Measurements from ENCODE around the gene COMMD1.
"Not testable (repeated sequence)": the region's sequence is repeated elsewhere in the genome, so short reads cannot be mapped to it uniquely, and the experiment has no call there.

Gene COMMD1

DNA sequence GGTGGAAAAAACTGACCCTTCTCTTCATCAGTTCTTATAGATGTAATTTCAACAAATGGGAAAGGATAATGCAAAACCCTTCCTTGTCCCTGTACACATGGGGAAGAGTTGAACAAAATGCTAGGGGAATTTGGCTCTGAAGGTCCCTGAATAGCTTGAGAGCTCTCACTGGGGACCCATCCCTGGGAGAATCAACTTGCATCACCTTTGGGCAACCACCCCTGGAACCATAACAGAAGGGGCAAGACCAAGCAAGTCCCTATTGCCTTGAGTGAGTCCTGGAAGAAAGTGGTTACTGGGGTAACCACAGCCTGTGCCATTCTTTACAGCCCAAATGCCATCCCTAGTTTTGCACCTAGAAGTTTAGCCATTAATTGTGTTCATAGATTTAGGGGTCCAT is 238.2 kb downstream of the COMMD1 start:
- no peak for DNase-seq

DNA sequence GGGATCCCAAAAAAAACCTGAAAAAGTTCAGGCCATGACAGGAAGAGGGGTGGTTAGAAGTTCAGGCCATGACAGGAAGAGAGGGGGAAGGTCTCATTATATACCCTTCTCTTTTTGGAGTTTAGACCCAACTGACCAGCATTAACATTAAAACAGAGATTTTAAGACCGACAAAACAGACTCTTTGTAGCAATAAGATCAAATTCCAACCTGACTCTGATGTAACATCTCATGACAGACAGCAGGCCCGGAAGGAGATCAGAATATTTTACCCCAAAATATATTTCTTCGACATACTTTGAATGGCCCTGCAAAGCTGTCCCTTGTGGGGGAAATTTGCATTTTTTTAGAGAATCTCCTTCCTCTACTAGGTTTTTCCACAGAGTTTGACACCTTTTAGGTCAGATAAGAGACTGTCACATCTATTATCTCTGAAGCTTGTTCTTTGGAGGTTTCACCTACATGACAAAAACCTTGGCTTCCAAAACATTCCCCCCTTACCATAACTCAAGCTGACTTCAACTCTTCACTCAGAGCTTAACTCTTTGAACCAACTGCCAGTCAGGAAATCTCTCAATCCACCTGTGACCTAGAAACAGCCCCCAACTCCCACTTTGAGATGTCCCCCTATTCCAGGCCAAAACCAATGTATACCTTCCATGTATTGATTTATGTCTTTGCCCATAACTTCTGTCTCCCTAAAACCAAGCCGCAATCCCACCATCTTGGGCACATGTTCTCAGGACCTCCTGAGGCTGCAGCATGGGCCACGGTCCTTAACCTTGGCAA is 239.4 kb downstream of the COMMD1 start:
- DNase-seq, result no peak

DNA sequence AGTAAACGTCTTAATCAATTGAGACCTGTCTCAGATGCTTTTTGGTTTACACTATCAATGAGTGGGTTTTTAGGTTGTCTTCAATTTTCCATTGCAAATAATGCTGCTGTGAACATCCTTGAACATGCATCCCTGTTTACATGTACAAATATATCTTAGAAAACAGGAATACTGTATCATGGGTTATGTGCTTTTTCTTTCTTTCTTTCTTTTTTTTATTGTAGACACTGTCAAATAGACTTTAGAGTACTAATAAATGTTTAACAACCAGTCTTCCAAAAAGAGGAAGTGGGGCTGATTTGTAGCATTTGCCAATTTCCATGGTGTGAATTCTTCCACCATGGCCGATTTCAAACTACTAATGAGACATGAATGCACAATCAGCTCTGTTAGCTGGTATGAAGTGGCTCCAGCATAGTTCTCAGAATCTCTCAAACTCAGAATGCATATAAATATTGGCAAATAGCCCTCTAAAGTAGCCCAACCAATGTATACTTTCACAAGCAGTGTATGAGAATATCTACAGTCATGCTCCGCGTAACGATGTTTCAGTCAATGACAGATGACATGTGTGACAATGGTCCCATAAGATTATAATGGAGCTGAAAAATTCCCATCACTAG is 240.1 kb downstream of the COMMD1 start:
- no peak for DNase-seq

DNA sequence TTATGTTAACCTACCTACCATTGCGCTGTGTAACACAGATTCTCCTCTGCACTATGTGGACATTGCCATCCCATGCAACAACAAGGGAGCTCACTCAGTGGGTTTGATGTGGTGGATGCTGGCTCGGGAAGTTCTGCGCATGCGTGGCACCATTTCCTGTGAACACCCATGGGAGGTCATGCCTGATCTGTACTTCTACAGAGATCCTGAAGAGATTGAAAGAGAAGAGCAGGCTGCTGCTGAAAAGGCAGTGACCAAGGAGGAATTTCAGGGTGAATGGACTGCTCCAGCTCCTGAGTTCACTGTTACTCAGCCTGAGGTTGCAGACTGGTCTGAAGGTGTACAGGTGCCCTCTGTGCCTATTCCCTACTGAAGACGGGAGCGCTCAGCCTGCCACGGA is 241.3 kb downstream of the COMMD1 start:
- not testable (repeated sequence) for DNase-seq

DNA sequence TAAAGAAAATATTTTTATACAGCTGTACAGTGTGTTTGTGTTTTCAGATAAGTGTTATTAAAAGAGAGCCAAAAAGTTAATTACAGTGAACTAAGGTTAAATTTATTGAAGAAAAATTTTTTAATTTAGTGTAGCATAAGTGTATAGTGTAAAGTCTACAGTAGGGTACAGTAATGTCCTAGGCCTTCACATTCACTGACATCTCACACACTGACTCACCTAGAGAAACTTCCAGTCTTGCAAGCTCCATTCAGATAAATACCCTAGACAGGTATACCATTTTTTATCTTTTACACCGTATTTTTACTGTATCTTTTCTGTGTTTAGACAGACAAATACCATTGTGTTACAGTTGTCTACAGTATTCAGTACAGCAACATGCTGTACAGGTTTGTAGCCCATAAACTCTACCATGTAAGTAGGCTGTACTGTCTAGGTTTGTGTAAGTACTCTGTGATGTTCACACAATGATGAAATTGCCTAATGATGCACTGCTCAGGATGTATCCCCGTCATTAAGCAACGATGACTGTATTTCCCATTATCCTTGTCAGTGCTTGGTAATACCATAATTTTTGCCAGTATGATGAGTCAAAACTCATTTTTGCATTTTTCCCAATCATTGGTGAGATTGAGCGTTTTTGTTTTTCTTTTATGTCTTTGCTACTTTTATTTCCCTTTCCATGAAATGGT is 242.3 kb downstream of the COMMD1 start:
- DNase-seq, result peak; percentile 89

DNA sequence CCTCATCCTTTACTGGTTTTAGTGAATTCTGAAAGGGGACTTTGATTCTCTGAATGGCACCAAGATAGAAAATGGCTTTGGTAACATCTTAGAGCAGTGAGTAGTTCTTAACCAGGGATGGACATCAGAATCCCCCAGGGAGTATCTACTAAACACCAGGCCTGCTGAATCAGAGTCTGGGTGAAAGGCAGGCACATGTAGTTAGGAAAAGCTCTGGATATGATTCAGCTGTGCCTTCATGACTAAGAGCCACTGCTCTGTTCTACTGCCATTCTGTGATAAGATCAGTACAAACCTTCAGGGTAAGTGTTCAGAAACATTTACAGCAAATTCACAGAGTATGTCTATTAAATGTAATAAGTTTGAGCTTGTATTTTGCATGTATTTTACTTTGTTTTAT is 244.2 kb downstream of the COMMD1 start:
- peak; percentile 90 for DNase-seq

DNA sequence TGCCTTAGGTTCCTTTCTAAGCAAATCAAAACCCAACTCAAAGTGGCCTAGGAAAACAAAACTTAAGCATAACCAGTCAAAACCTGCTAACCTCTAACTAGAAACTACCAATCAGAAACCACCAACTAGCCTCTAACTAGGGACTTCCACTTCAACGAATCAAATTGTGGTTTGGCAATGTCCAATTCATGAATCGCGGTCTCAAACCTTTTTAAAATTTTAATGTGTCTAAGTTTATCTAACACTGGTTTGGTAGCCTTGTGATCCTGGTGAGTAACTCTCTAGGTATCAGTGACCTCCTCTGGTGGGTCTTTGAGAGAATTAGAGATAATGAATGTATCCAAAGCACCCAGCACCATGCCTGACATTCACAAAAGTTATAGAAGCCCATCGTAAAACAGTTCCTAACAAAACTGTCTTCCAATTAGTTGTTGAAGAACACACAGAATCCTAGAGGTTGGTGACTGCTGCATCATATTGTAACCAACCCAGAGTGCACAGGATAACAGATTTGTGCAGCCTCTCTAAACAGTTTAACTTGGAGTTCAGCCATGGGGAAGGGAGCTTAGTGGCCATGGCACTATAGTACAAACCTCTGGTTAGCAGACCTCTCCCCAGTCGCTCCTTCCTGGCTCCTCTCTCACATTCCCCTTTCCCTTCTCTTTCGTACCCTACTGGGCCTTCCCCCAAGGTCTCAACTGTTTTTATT is 245.3 kb downstream of the COMMD1 start:
- DNase-seq, result no peak

DNA sequence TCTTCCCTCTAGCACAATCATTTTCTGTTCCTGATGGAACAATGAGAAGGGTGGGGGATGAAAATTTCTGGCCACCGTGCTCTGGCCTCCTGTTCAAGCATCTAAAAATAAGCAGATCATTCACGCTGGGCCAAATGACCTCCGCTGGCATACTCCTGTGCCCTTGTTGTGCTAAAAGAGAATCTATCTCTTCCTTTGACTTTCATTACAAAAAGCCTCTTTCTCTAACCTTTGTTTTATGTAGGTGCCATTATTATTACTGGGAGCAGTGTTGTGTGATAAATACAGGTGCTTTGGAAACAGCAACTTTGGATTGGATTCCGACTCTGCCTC is 245.8 kb downstream of the COMMD1 start:
- DNase-seq, result no peak

DNA sequence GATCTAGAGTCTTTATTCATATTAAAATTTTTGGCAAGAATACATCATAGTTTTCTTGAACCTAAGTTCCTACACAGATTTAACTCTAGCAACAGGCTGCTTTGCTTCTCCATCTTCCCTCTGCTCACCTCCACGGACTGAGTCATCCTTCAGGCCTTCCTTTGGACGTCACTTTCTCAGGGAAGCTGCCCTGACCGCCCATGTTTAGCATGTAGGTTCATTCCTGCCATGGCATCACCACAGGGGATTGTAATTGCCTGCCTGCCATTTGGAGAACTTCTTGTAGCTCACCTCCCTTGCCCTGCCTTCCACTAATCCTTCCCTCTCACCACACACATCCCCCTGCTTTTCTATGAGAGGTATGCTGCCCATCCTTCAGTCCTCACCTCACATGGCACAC is 246.5 kb downstream of the COMMD1 start:
- DNase-seq, result no peak

DNA sequence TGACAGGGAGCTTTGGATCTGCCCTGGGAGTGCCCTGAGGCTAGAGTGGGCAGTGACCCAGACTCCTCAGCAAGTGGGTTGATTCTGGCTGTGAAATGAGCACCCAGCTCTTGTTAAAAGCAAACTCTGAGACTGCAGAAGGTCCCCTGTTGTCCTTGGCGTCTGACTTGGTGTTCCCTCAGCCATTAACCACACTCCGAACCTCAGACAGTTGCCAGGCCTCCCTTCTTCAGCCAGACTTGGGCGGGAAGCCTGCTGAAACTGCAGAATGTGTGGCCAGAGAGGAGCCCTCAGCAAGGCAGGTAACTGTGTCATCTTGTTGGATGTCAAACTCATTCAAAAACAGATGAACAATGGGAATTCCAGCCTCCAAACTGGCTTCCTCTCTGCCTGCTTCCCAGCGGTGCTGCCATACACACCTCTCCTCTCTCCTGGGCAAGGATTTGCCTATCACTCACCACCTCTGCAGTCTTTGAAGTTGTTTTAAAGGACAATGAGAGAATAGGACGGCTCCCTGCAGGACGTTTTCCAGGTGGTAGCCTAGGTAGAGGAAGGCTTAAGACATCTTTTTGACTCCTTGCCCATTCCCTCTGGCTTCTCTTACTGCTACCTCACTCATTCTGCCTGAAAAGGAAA is 251.5 kb downstream of the COMMD1 start:
- DNase-seq, result no peak

DNA sequence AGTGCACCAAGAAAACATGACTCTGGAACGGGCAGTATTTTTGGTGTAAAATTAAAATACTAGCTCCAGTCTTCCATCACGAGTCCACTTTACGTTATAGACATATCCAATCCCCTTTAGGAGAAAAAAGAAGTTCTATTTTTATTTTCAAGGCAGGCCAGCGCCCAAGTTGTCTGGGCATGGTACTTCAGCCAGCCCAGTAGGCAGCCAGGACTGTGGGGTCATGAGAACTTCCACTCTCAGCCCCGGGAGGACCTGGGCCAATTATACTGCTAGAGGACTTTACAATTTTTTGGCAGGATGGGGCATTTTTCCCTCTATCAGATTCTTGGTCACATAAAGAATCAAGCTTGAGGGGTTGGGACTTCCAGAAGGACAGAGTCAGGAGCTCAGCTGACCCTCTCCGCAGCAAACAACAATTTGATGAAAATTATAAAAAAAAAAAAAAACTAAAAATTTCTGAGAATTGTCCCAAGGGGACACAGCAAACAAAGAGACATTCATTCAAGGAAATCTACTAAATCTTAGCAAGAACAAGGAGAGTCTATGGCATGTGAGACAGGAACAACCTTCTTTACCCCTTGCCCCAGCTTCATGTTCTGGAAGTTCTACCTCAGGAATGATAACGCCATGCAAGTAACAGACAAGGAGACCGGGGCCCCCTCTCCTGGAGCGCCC is 253.1 kb downstream of the COMMD1 start:
- DNase-seq, result no peak

DNA sequence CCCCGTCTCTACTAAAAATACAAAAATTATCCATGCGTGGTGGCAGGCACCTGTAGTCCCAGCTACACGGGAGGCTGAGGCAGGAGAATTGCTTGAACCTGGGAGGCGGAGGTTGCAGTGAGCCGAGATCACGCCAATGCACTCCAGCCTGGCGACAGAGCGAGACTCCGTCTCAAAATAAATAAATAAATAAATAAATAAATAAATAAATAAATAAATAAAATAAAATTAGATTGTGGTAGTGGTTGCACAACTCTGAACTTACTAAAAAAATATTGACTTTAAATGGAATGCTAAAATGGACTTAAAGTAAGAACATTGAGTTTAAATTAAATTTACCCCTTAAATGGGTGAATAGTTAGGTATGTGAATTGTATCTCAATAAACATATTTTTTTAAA is 255.2 kb downstream of the COMMD1 start:
- DNase-seq, result not testable (repeated sequence)

DNA sequence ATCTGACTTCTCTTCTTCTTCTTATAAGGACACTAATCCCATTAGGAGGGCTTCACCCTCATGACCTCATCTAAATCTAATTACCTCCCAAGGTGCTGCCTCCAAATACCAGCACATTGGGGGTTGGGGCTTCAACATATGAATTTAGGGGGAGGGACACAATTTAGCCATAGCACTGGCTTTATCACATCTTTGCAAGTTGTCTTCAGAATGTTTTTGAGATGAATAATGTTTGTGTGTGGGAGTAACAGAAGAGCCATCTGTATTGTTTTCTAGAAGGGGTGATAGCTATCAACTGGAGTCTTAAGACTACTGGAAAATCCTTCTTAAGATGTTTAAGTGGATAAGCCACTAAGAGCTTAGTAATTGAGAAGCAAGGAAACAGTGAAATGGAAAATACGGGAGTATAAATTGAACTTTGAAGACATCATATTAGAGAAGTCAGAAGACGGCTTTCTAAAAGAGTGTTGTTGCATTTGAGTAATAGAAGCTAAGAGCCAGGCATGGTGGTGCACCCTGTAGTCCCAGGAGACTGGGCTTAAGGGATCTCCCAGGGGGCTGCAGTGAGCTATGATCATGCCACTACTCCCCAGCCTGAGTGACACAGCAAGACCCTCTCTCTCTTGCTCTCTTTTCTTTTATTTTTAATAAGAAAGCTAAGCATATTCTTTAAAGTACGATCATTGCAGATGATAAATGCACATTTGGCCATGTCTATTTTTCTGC is 257.8 kb downstream of the COMMD1 start:
- DNase-seq, result no peak

DNA sequence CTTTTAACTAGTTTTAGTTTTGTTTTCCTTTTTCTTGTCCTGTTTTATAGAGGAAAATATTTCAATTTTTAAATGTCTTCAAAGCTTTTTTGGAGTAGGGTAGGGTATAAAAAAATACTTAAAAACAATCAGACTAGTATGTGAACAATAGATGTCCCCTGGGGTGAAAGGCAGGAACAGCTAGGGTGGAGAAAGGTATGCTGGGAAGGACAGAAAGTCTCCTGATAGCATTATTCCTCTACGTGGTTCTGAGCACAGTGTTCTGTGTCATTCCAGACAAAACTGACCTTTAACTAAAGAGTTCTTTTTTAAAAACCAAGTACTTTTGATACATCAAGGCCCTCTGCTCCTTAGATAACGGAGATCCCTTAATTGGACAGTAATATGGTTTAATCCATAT is 258.4 kb downstream of the COMMD1 start:
- no peak for DNase-seq

DNA sequence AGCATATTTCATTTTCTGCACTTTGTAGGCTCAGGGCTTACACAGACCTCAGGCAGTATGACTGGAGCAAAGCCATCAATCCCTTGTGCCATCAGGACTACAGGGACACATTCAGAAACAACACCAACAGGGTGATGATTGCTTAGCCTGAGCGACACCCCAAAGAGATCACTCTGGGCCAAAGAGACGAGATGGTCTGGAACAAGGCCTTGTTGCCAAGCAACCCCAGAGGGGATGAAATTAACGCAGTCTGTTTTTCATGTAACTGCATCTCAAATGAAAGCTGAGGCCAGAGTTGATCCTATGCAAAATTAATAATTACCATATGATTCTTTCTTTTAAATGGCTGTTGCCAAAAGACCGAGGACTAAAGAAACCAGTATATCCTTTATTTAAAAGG is 270.3 kb downstream of the COMMD1 start:
- no peak for DNase-seq

DNA sequence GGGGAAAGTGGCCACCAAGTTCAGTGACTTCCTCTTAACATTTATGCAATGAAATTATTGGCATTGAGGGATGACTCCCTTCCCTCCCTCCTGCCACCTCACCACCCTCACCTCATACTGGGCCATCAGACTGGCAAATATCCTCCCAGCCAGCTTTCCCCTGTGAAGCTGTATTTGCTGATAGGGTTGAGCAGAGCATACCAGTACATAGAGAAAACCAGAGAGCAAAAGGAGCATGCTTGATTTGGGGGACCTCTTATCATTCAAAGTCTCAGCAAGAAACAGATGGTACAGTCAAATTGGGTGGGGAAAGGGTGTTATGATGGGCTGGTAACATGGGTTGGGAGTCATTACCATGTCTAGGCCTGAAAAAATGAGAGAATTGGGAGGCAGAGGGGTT is 271.3 kb downstream of the COMMD1 start:
- no peak for DNase-seq

DNA sequence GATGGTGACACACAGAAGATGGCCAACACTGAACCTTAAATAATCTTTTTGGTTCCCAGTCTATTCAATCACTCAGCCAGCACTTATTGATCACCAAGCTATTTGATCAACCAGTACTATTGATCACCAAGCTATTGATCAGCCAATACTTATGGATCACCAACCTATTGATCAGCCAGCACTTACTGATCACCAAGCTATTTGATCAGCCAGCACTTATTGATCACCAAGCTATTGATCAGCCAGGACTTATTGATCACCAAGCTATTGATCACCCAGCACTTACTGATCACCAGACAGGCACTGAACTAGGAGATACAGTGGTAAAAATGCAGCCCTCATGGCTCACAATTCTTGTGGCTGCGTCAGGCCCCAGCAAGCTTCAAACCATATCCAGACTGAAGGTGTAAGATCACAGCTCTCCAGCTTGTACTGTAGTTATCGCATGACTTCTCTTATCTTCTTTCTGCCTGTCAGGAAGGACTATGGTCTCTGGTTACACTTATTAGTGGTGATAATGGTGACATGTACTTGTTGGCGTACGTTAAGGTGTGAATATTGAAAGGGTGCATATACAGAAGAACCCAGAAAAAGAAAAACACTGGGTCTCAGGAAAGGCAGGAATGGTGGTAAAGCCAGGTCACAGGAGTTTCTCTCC is 272.0 kb downstream of the COMMD1 start:
- no peak for DNase-seq

DNA sequence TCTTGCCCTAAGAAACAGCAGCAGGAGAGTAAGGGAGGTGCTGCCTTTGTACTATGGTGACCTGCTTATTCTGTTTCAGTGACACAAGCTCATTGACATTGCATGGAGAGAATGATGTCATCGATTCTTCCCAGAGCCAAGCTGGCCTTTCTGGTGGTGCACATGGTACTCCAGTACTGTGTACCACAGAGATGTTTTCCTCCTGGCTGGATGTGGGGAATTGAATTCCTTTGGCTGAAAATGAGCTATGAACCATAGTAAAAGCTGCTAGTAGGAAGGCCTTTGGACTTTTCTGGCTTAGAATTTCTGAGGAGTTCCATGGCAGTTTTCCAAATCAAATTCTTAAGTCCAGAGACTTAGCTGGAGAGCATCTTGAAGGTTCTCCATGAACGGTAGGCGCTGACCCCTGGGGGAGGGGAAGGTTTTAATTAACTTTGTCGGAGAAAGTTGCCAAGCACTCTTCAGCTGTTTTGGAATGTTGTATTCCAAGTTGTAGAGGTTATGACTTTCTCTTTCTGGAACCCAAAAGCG is 273.3 kb downstream of the COMMD1 start:
- no peak for DNase-seq

DNA sequence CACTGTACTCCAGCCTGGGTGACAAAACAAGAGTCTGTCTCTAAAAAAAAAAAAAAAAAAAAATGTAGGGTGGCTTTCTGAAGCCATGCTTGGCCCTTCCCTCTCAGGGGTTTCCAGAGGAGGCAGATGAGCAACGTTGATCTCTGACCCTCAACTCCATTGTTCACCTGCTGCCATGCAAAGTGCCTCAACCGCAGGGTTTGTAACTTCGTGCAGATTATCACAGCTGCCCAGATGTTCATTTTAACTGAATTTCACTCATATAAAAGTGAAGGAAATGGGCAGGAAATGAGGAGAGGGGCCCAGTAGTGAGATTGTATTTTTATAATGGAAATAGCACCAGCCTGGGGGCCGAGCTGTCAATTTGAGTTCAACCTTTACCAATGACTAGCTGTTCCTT is 275.5 kb downstream of the COMMD1 start:
- no peak for DNase-seq

DNA sequence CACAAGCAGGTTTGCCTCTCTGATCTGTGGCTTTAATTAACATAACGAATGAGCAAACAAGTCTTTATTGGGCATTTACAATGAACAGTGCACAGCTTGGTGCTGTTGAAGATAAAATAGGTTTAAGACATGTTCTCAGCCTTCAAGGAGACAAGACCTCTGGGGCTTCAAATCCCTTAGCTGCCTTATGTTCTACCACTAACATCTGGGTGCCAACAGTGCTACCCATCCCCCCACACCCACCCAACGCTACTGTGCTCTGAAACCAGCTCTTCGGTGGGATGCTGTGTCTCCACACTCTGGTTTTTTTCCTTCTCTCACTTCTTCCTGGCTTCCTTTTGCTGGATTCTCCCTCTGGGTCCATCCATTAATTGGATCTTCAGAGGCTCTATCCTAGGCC is 276.4 kb downstream of the COMMD1 start:
- DNase-seq, result no peak

Measured in HCEC 1CT (cell line).